Choroid plexus epithelial cell (primary cell): ENCODE results near the gene HSD17B1.
"Not testable (repeated sequence)": the region's sequence is repeated elsewhere in the genome, so short reads cannot be mapped to it uniquely, and the experiment has no call there.

Experiments used
- DNase-seq: peaks from one replicate; pipeline ENCODE4 v3.0.0-alpha.2; 2010; ENCODE audit warnings: low read depth
- H3K4me3 ChIP-seq: 2 replicates; pipeline ENCODE4 v1.5.1; 2011; ENCODE audit warnings: low read depth, mild to moderate bottlenecking, control low read depth, low read length, moderate library complexity
- CTCF ChIP-seq: conservative IDR thresholded peaks from 2 replicates; pipeline ENCODE4 v1.5.1; 2011; ENCODE audit warnings: low read depth, mild to moderate bottlenecking, control low read depth, inconsistent platforms, low read length, moderate library complexity

The HSD17B1 gene

GRCh38 chr17:42552736-42553135, at the start of gene HSD17B1:
Gene HSD17B1, plus strand, starts transcription at chr17:42552923. Its CDS starts 11 bp downstream, at chr17:42552934.
- not testable (repeated sequence) for DNase-seq
- peak within 1 kb of the TSS; percentile 85 for H3K4me3 ChIP-seq

DNA sequence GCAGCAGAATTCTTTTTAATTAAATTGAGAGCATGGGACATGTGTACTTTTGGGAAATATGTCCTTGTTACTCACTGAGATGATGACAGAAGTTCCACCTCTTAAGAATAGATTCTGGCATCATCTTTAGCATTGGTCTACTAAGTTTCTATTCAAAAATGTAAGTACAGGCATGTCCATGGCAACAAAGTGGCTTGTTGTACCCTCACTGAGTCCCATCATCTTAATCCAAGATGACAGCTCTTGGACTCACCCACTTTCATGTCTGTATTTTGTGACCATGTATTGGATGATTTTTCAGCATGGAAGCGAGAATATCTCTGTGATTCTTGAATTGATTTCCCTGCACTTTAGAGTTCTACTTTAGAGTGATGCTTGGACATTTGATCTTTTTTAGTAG, 49.8 kb upstream of the HSD17B1 start:
- H3K4me3 ChIP-seq = no peak overlapping the region
- TF ChIP-seq CTCF = no peak
- no peak for DNase-seq

DNA sequence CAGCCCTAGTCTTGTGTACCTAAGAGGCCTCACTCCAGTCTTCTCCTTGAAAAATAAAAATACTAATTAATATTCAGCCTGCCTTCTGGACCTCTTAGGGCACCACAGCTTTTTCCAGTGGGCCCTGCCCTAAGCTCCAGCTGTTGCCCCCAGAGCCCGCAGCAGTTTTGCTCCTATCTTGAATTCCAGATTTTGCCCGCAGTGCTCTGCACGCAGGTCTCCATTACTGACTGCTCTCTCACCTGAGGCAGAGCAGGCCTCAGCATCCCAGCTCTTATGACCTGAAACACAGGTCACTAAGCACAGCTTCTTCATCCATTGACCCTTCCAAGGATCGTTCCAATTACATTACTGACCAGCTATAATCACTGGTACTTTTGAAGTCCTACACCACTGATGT, 45.1 kb upstream of the HSD17B1 start:
- no peak for DNase-seq

GRCh38 chr17:42508426-42509165, 44.1 kb upstream of the HSD17B1 start:
- no peak for TF ChIP-seq CTCF

More for the DNA sequence above, 45.1 kb upstream of the HSD17B1 start:
- H3K4me3 ChIP-seq = no peak overlapping the region
- TF ChIP-seq CTCF = no peak

GRCh38 chr17:42509409-42509808, 43.3 kb upstream of the HSD17B1 start:
- DNase-seq = no peak
- no peak for TF ChIP-seq CTCF
- H3K4me3 ChIP-seq = no peak overlapping the region

More at GRCh38 chr17:42508426-42509165, 44.1 kb upstream of the HSD17B1 start:
- no peak overlapping the region for H3K4me3 ChIP-seq
- DNase-seq = no peak

- no peak for DNase-seq
- H3K4me3 ChIP-seq = no peak overlapping the region
- no peak for TF ChIP-seq CTCF
Observed at GRCh38 chr17:42509841-42510240, 42.9 kb upstream of the HSD17B1 start.

DNA sequence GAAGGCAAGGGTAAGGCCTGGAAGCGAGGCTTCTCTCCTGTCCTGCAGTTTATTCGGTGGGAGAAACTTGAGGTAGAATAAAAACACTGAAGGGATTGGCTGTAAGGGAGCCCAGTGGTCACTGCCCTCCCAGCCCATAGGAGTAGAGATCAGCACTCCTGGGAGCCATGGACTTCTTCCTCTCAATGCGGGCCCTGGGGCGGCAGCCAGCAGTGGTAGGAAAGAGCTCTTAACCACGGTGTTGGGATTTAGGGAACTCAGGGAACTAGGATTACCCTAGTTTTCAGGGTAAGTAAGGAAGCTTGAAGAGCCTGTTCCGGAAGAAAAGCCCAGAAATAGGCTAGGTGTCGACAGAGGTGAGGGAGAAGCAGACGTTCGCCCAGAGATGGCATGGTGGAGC, 40.5 kb upstream of the HSD17B1 start:
- DNase-seq = no peak
- no peak overlapping the region for H3K4me3 ChIP-seq
- TF ChIP-seq CTCF = no peak
